Thoracic aorta (tissue), 2 donors: ENCODE results near the gene OTOP2. TPM values are rescaled to one million over a fixed set of nuclear protein-coding genes. Genes with fewer than 3 reads are reported as not detected.

Experiments used
- ATAC-seq: fragments of 150-250 bp; one replicate; pipeline ENCODE4 v1.8.0; 2017; ENCODE audit warnings: low read depth; ENCODE audit not compliant: insufficient number of reproducible peaks, low FRiP score
- DNase-seq: peaks from one replicate; pipeline ENCODE4 v3.0.0-alpha.2; 2020; ENCODE audit warnings: low spot score
- H3K27ac ChIP-seq, 2 donors: fragments of 200-600 bp; sonication (generic); 1 replicate in 1 of 2; 2 replicates in 1 of 2; pipeline ENCODE4 v1.5.1; 2016; ENCODE audit warnings: mild to moderate bottlenecking in 2 of 2, moderate library complexity in 2 of 2
- H3K27me3 ChIP-seq: fragments of 200-600 bp; sonication (generic); replicated peaks from 2 replicates; pipeline ENCODE4 v1.6.0; 2016; ENCODE audit warnings: mild to moderate bottlenecking; ENCODE audit not compliant: insufficient read depth
- H3K36me3 ChIP-seq: fragments of 200-600 bp; sonication (generic); one replicate; pipeline ENCODE4 v1.5.1; 2016
- H3K4me1 ChIP-seq, 2 donors: fragments of 200-600 bp; sonication (generic); 1 replicate in 1 of 2; 2 replicates in 1 of 2; pipeline versions ENCODE4 v1.5.1 to v1.6.0; 2016; ENCODE audit warnings: low read depth in 2 of 2, mild to moderate bottlenecking in 1 of 2; ENCODE audit not compliant: control insufficient read depth in 1 of 2
- H3K4me3 ChIP-seq: fragments of 200-600 bp; sonication (generic); 2 replicates; pipeline ENCODE4 v1.5.1; 2016; ENCODE audit warnings: mild to moderate bottlenecking
- H3K9me3 ChIP-seq: fragments of 200-600 bp; sonication (generic); 2 replicates; pipeline ENCODE4 v1.5.1; 2016
- CTCF ChIP-seq: fragments of 200-600 bp; sonication (generic); IDR thresholded peaks from one replicate; pipeline ENCODE4 v1.5.1; 2019; ENCODE audit warnings: antibody characterized with exemption
- total RNA-seq, 2 donors: library from RNA; depleted of rRNA; stranded (reverse); fragments of >200 nt; gene quantifications; one replicate each; pipeline versions ENCODE4 v1.1.0 to v1.2.3, GENCODE V29; 2016

OTOP2 gene
- total RNA-seq, 2 donors from 2014 or later: not detected

- no peak for TF ChIP-seq CTCF
- no peaks in the 10 kb centered on the region for H3K27me3 ChIP-seq
Measured at GRCh38 chr17:74937064-74938051, 13.3 kb downstream of the OTOP2 start.

GRCh38 chr17:74938194-74938950 is 14.3 kb downstream of the OTOP2 start:
- Histone ChIP-seq H3K4me1 (peaks cover 0 to 12% of the 10 kb centered on the region in 2 donors), H3K27me3 (no peaks in the 10 kb centered on the region), H3K9me3 (no peaks in the 10 kb centered on the region), H3K36me3 (no peaks in the 10 kb centered on the region), H3K4me3 (no peak overlapping the region), H3K27ac (no peak overlapping the region)
- TF ChIP-seq CTCF: no peak
- no peak for ATAC-seq
- no peak for DNase-seq

More at GRCh38 chr17:74937064-74938051, 13.3 kb downstream of the OTOP2 start:
- no peak for ATAC-seq
- H3K4me1 ChIP-seq: peaks cover 0 to 12% of the 10 kb centered on the region in 2 donors
- no peak for DNase-seq
- no peak overlapping the region for H3K27ac ChIP-seq
- H3K4me3 ChIP-seq: no peak overlapping the region
- H3K9me3 ChIP-seq: no peaks in the 10 kb centered on the region
- H3K36me3 ChIP-seq: no peaks in the 10 kb centered on the region

- H3K27me3 ChIP-seq: no peaks in the 10 kb centered on the region
- H3K36me3 ChIP-seq: no peaks in the 10 kb centered on the region
- peaks cover 0 to 12% of the 10 kb centered on the region in 2 donors for H3K4me1 ChIP-seq
- no peak overlapping the region for H3K27ac ChIP-seq
- no peak for TF ChIP-seq CTCF
- DNase-seq (no peak), ATAC-seq (no peak)
- no peaks in the 10 kb centered on the region for H3K9me3 ChIP-seq
- no peak overlapping the region for H3K4me3 ChIP-seq
Measured at GRCh38 chr17:74939534-74939933, 15.5 kb downstream of the OTOP2 start.

- no peak overlapping the region for H3K4me3 ChIP-seq
- no peak overlapping the region for H3K27ac ChIP-seq
- H3K36me3 ChIP-seq: no peaks in the 10 kb centered on the region
- no peak for ATAC-seq
- H3K27me3 ChIP-seq: no peaks in the 10 kb centered on the region
- H3K4me1 ChIP-seq: peaks cover 0 to 2% of the 10 kb centered on the region in 2 donors
- no peak for TF ChIP-seq CTCF
- DNase-seq: no peak
- no peaks in the 10 kb centered on the region for H3K9me3 ChIP-seq
Measured at GRCh38 chr17:74941128-74941725, 17.2 kb downstream of the OTOP2 start.
